Esophagus muscularis mucosa (tissue), 4 donors: ENCODE results near the gene SUMO3. TPM values are rescaled to one million over a fixed set of nuclear protein-coding genes. Genes with fewer than 3 reads are reported as not detected.

Source experiments
- DNase-seq: peaks from one replicate; pipeline ENCODE4 v3.0.0-alpha.2; 2017; ENCODE audit errors: extremely low spot score
- H3K27ac ChIP-seq, 4 donors: fragments of 200-600 bp; sonication (generic); replicated peaks in 1 of 4; 1 replicate in 3 of 4; 2 replicates in 1 of 4; pipeline ENCODE4 v1.5.1; 2016 to 2019; ENCODE audit warnings: mild to moderate bottlenecking in 1 of 4
- H3K27me3 ChIP-seq, 4 donors: fragments of 200-600 bp; sonication (generic); one replicate each; pipeline versions ENCODE4 v1.5.1 to v1.6.0; 2016 to 2019
- H3K36me3 ChIP-seq, 4 donors: fragments of 200-600 bp; sonication (generic); one replicate each; pipeline ENCODE4 v1.5.1; 2016 to 2019
- H3K4me1 ChIP-seq, 4 donors: fragments of 200-600 bp; sonication (generic); one replicate each; pipeline ENCODE4 v1.5.1; 2016 to 2019
- H3K4me3 ChIP-seq, 4 donors: fragments of 200-600 bp; sonication (generic); 1 replicate in 2 of 4; 2 replicates in 2 of 4; pipeline ENCODE4 v1.5.1; 2016 to 2019; ENCODE audit warnings: mild to moderate bottlenecking in 4 of 4, moderate library complexity in 1 of 4
- H3K9me3 ChIP-seq, 4 donors: fragments of 200-600 bp; sonication (generic); 1 replicate in 3 of 4; 2 replicates in 1 of 4; pipeline ENCODE4 v1.5.1; 2016 to 2019
- EP300 ChIP-seq: sonication (generic); formaldehyde crosslinking; IDR thresholded peaks from one replicate; pipeline ENCODE4 v1.6.1; 2017; ENCODE audit warnings: antibody characterized with exemption
- POLR2A ChIP-seq: fragments of 450-650 bp; IDR thresholded peaks from one replicate; pipeline ENCODE4 v1.6.1; 2017; ENCODE audit warnings: antibody characterized with exemption, moderate library complexity, mild to moderate bottlenecking, low read depth
- POLR2AphosphoS5 ChIP-seq, 2 donors: sonication (generic); formaldehyde crosslinking; IDR thresholded peaks; one replicate each; pipeline ENCODE4 v1.6.1; 2017; ENCODE audit warnings: antibody characterized with exemption in 2 of 2
- WGBS: methylation state at CpG from one replicate; pipeline ENCODE4 v1.1.5; 2018; 5-methylcytosine and 5-hydroxymethylcytosine counted together
- intact Hi-C: fragments of 100-400 bp; cut with DNase I; formaldehyde crosslinking; loops from one replicate; pipeline ENCODE4 v1.15.1; 2023
- total RNA-seq, 4 donors: library from RNA; depleted of rRNA; stranded (reverse); fragments of >200 nt; gene quantifications; one replicate each; pipeline versions ENCODE4 v1.1.0 to v1.2.1, GENCODE V29; 2016
- TF ChIP-seq, protein P1 (sequence below), 3 experiments: fragments of 200-600 bp in 2 of 3; fragments of 450-650 bp in 1 of 3; sonication (generic) in 2 of 3; IDR thresholded peaks; one replicate each; pipeline ENCODE4 v1.5.1; 2017 to 2019; ENCODE audit warnings: antibody characterized with exemption in 3 of 3, mild to moderate bottlenecking in 2 of 3, moderate library complexity in 1 of 3

SUMO3 gene
- total RNA-seq, 4 donors from 2014 or later: 46.1 to 52.2 (median 48.6) TPM

DNA sequence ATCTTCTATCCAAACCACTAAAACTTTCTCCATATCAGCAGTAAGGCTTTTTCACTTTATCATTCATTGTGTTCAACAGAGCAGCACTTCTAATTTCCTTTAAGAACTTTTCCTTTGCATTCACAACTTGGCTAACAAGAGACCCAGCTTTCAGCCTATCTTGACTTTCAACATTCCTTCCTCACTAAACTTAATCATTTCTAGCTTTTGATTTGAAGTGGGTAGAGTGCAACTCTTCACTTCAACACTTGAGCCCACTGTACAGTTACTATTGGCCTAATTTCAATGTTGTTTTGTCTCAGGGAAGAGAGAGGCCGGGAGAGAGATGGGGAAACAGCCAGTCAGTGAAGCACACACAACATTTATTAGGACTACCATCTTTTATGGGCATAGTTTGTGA lies 18.2 kb downstream of the SUMO3 start:
- Histone ChIP-seq H3K36me3 (peaks cover under 1 to 29% (median 18%) of the 10 kb centered on the region in 4 donors), H3K27me3 (no peaks in the 10 kb centered on the region), H3K4me1 (peaks cover 28 to 43% (median 38%) of the 10 kb centered on the region in 4 donors), H3K27ac (no peak overlapping the region), H3K4me3 (no peak overlapping the region), H3K9me3 (no peaks in the 10 kb centered on the region)
- intact Hi-C loops: loop anchor here (2.0 to 5.0 kb wide), 2 partner anchors 75 to 133 kb away; no protein-coding TSS in a partner anchor
- no peak for DNase-seq
- TF ChIP-seq POLR2AphosphoS5 (IDR thresholded peaks at IDR 0.05) (no peak), POLR2A (no peak), EP300 (no peak)
- TF ChIP-seq, protein P1, sequence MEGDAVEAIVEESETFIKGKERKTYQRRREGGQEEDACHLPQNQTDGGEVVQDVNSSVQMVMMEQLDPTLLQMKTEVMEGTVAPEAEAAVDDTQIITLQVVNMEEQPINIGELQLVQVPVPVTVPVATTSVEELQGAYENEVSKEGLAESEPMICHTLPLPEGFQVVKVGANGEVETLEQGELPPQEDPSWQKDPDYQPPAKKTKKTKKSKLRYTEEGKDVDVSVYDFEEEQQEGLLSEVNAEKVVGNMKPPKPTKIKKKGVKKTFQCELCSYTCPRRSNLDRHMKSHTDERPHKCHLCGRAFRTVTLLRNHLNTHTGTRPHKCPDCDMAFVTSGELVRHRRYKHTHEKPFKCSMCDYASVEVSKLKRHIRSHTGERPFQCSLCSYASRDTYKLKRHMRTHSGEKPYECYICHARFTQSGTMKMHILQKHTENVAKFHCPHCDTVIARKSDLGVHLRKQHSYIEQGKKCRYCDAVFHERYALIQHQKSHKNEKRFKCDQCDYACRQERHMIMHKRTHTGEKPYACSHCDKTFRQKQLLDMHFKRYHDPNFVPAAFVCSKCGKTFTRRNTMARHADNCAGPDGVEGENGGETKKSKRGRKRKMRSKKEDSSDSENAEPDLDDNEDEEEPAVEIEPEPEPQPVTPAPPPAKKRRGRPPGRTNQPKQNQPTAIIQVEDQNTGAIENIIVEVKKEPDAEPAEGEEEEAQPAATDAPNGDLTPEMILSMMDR (IDR thresholded peaks at IDR 0.05): no peak
- 46% methylated on average over 1 of the region's 1 CpG for WGBS

DNA sequence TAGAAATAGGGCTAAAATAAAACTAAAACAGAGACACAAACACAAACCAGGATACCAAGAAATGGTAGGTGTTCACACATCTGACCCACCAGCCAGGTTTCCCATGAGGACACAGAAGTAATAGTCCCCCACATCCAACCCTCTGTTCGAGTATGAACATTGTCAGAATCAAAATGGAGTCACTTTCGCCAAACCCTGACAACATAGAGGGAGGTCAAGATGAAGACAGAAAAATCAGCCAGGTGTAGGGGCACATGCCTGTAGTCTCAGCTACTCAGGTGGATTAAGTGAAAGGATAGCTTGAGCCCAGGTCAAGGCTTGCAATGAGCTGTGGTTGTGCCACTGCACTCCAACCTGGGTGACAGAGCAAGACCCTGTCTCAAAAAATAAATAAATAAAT lies 20.1 kb downstream of the SUMO3 start:
- TF ChIP-seq, protein P1 (IDR thresholded peaks at IDR 0.05): no peak
- TF ChIP-seq POLR2A (no peak), POLR2AphosphoS5 (IDR thresholded peaks at IDR 0.05) (no peak), EP300 (no peak)
- intact Hi-C loops: no loop called here
- H3K4me3 ChIP-seq: no peak overlapping the region
- no peaks in the 10 kb centered on the region for H3K9me3 ChIP-seq
- WGBS: 90% methylated on average over 2 of the region's 2 CpGs
- peaks cover 33 to 52% (median 43%) of the 10 kb centered on the region in 4 donors for H3K4me1 ChIP-seq
- peaks cover 0 to 22% (median 12%) of the 10 kb centered on the region in 4 donors for H3K36me3 ChIP-seq
- DNase-seq: no peak
- H3K27ac ChIP-seq: no peak overlapping the region
- no peaks in the 10 kb centered on the region for H3K27me3 ChIP-seq

DNA sequence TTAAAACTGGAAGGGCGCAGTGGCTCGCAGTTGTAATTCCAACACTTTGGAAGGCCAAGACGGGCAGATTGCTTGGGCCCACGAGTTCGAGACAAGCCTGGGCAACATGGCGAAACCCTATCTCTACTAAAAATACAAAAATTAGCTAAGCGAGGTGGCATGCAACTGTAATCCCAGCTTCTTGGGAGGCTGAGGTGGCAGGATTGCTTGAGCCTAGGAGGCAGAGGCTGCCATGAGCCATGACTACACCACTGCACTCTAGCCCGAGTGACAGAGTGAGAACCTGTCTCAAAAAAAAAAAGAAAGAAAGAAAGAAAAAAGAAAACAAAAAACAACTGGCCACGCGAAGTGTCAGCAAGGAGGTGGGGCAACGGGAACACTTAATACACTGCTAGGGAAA lies 22.5 kb downstream of the SUMO3 start:
- DNase-seq: no peak
- Histone ChIP-seq H3K4me1 (peaks cover 21 to 43% (median 36%) of the 10 kb centered on the region in 4 donors), H3K9me3 (no peaks in the 10 kb centered on the region), H3K27ac (no peak overlapping the region), H3K4me3 (no peak overlapping the region), H3K27me3 (no peaks in the 10 kb centered on the region), H3K36me3 (peaks cover 0 to 27% (median 16%) of the 10 kb centered on the region in 4 donors)
- 91% methylated on average over 11 of the region's 11 CpGs for WGBS
- TF ChIP-seq, protein P1 (IDR thresholded peaks at IDR 0.05): no peak
- TF ChIP-seq POLR2AphosphoS5 (IDR thresholded peaks at IDR 0.05): no peak
- TF ChIP-seq POLR2A: no peak
- no peak for TF ChIP-seq EP300
- intact Hi-C loops: no loop called here

DNA sequence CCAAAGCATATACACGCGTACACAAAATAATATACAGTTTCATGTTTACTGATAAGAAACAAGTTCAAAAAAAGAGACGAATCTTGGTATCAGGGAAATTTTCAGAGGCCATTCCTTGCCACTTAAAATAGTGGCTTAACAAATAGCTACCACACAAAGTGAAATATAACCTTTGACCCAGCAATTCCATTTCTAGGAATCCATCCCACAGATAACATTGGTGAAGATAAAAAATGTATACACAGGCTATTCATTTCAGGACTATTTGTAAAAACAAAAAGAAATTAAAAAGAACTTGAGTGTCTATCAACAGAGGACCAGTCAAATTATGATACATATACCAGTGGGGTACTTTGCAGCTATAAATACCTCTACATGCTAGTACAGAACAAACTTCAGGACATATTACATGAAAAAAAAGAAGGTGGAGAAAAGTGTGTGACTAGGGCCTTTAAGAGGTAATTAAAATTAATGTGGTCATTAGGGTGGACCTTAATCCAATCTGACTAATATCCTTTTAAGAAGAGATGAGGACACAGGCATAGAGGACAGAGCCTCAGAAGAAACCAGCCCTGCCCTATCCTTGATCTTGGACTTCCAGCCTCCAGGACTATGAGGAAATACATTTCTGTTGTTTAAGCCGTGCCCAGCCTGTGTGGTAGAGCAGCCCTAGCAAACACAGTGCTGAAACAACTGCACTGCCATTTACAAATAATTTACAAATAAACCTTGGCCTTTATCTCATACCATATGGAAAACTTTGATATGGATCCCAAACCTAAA lies 24.1 kb downstream of the SUMO3 start:
- no peak overlapping the region for H3K4me3 ChIP-seq
- no peak overlapping the region for H3K27ac ChIP-seq
- intact Hi-C loops: loop anchor here (2.0 kb wide), 1 partner anchor 283 kb away; no protein-coding TSS in a partner anchor
- H3K36me3 ChIP-seq: peaks cover 0 to 27% (median 15%) of the 10 kb centered on the region in 4 donors
- TF ChIP-seq, protein P1 (IDR thresholded peaks at IDR 0.05): no peak
- TF ChIP-seq EP300 (no peak), POLR2AphosphoS5 (IDR thresholded peaks at IDR 0.05) (no peak), POLR2A (no peak)
- DNase-seq: no peak
- no peaks in the 10 kb centered on the region for H3K9me3 ChIP-seq
- no peaks in the 10 kb centered on the region for H3K27me3 ChIP-seq
- 28% methylated on average over 4 of the region's 4 CpGs for WGBS
- H3K4me1 ChIP-seq: peaks cover 9 to 29% (median 24%) of the 10 kb centered on the region in 4 donors
